ENCODE measurements around the gene HNRNPM.

Gene HNRNPM, protein sequence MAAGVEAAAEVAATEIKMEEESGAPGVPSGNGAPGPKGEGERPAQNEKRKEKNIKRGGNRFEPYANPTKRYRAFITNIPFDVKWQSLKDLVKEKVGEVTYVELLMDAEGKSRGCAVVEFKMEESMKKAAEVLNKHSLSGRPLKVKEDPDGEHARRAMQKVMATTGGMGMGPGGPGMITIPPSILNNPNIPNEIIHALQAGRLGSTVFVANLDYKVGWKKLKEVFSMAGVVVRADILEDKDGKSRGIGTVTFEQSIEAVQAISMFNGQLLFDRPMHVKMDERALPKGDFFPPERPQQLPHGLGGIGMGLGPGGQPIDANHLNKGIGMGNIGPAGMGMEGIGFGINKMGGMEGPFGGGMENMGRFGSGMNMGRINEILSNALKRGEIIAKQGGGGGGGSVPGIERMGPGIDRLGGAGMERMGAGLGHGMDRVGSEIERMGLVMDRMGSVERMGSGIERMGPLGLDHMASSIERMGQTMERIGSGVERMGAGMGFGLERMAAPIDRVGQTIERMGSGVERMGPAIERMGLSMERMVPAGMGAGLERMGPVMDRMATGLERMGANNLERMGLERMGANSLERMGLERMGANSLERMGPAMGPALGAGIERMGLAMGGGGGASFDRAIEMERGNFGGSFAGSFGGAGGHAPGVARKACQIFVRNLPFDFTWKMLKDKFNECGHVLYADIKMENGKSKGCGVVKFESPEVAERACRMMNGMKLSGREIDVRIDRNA

GRCh38 chr19:8444677-8445487, at the start of gene HNRNPM:
Gene HNRNPM, plus strand, starts transcription at chr19:8444975. Its CDS starts 24 bp downstream, at chr19:8444999.
- ChIA-PET CTCF (interaction anchor here (1.0 kb wide), 1 partner anchor 91 kb away, joined by 3 read pairs; no protein-coding TSS in a partner anchor), POLR2A (interaction anchor here (0.6 to 4.3 kb wide), 13 partner anchors 9 to 103 kb away, joined by 3 to 27 read pairs (median 3); partner anchors contain the start of genes MARCHF2 and ZNF414)
- peak; percentile 99 for DNase-seq (ENCODE audit: extremely low spot score)
- TF ChIP-seq L3MBTL2 (conservative IDR thresholded peaks at IDR 0.05) (peak; percentile 43; the same call in 1 of the 2 replicates), SP1 (IDR thresholded peaks at IDR 0.05) (no peak)

DNA sequence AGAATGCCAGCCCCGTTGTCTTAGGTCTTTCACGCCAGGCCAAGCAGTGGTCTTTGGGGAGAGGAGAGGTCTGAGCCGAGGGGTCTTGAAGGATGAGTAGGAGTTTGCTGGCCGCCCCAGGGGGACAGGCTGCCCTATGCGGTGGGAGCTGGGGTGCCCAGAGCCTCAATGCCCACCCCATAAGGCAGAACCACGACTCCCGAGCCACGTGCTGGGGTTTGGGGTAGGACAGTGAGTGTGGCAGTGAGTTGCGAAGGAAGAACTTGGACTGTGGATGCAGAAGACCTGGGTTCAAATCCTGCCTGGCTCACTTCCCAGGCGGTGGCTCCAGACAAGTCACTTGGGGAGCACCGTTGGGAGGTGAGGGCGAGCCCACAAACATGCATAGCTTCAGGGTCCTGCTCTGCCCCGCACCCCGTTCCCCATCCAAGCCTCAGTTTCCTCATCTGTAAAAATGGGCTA, 49.1 kb upstream of the HNRNPM start:
- DNase-seq (ENCODE audit: extremely low spot score) = no peak
- ChIA-PET CTCF (interaction anchor here (0.8 to 1.0 kb wide), 2 partner anchors 14 to 41 kb away, joined by 3 to 8 read pairs; no protein-coding TSS in a partner anchor), POLR2A (no interaction called here)
- TF ChIP-seq FOXA1 (IDR thresholded peaks at IDR 0.05) = no peak
- no peak for TF ChIP-seq TARDBP (IDR thresholded peaks at IDR 0.05)
- no peak for TF ChIP-seq ARNT (IDR thresholded peaks at IDR 0.05)
- no peak for TF ChIP-seq LEF1 (IDR thresholded peaks at IDR 0.05; ENCODE audit: borderline replicate concordance)
- TF ChIP-seq ZNF384 (IDR thresholded peaks at IDR 0.05) = no peak
- TF ChIP-seq NFRKB (IDR thresholded peaks at IDR 0.05) = no peak
- TF ChIP-seq FOXM1 (IDR thresholded peaks at IDR 0.05; ENCODE audit: borderline replicate concordance) = no peak
- TF ChIP-seq BHLHE40 (IDR thresholded peaks at IDR 0.05; ENCODE audit: borderline replicate concordance) = no peak
- no peak for TF ChIP-seq HDGF (IDR thresholded peaks at IDR 0.05; ENCODE audit: borderline replicate concordance)
- TF ChIP-seq FOXK2 (IDR thresholded peaks at IDR 0.05) = no peak
- no peak for TF ChIP-seq CTBP1 (IDR thresholded peaks at IDR 0.05; ENCODE audit: borderline replicate concordance)
- no peak for TF ChIP-seq PKNOX1 (IDR thresholded peaks at IDR 0.05)
- TF ChIP-seq ELF4 (IDR thresholded peaks at IDR 0.05) = no peak
- no peak for TF ChIP-seq L3MBTL2 (conservative IDR thresholded peaks at IDR 0.05)
- no peak for TF ChIP-seq SP1 (IDR thresholded peaks at IDR 0.05)
- TF ChIP-seq SUZ12 (IDR thresholded peaks at IDR 0.05) = no peak

- DNase-seq (ENCODE audit: extremely low spot score) = no peak
- ChIA-PET POLR2A (no interaction called here), CTCF (interaction anchor here (0.8 to 1.0 kb wide), 2 partner anchors 13 to 42 kb away, joined by 3 to 8 read pairs; no protein-coding TSS in a partner anchor)
- TF ChIP-seq SP1 (IDR thresholded peaks at IDR 0.05) (no peak), CTBP1 (IDR thresholded peaks at IDR 0.05; ENCODE audit: borderline replicate concordance) (no peak), LEF1 (IDR thresholded peaks at IDR 0.05; ENCODE audit: borderline replicate concordance) (no peak), FOXM1 (IDR thresholded peaks at IDR 0.05; ENCODE audit: borderline replicate concordance) (no peak), TARDBP (IDR thresholded peaks at IDR 0.05) (no peak), NFRKB (IDR thresholded peaks at IDR 0.05) (no peak), PKNOX1 (IDR thresholded peaks at IDR 0.05) (no peak), BHLHE40 (IDR thresholded peaks at IDR 0.05; ENCODE audit: borderline replicate concordance) (no peak), ZNF384 (IDR thresholded peaks at IDR 0.05) (no peak), FOXK2 (IDR thresholded peaks at IDR 0.05) (no peak), HDGF (IDR thresholded peaks at IDR 0.05; ENCODE audit: borderline replicate concordance) (no peak), SUZ12 (IDR thresholded peaks at IDR 0.05) (no peak), L3MBTL2 (conservative IDR thresholded peaks at IDR 0.05) (no peak), FOXA1 (IDR thresholded peaks at IDR 0.05) (no peak), ARNT (IDR thresholded peaks at IDR 0.05) (no peak), ELF4 (IDR thresholded peaks at IDR 0.05) (no peak)
Observed at GRCh38 chr19:8396185-8396562, 48.6 kb upstream of the HNRNPM start.

GRCh38 chr19:8396563-8397203, 48.1 kb upstream of the HNRNPM start:
- POLR2A ChIA-PET = no interaction called here
- peak; percentile 83 for DNase-seq (ENCODE audit: extremely low spot score)
- no peak for TF ChIP-seq CTBP1 (IDR thresholded peaks at IDR 0.05; ENCODE audit: borderline replicate concordance)
- TF ChIP-seq ELF4 (IDR thresholded peaks at IDR 0.05) = no peak
- no peak for TF ChIP-seq HDGF (IDR thresholded peaks at IDR 0.05; ENCODE audit: borderline replicate concordance)
- TF ChIP-seq BHLHE40 (IDR thresholded peaks at IDR 0.05; ENCODE audit: borderline replicate concordance) = no peak
- no peak for TF ChIP-seq ARNT (IDR thresholded peaks at IDR 0.05)
- TF ChIP-seq SUZ12 (IDR thresholded peaks at IDR 0.05) = no peak
- no peak for TF ChIP-seq FOXM1 (IDR thresholded peaks at IDR 0.05; ENCODE audit: borderline replicate concordance)
- no peak for TF ChIP-seq TARDBP (IDR thresholded peaks at IDR 0.05)
- no peak for TF ChIP-seq SP1 (IDR thresholded peaks at IDR 0.05)
- TF ChIP-seq FOXK2 (IDR thresholded peaks at IDR 0.05) = no peak
- TF ChIP-seq NFRKB (IDR thresholded peaks at IDR 0.05) = no peak
- CTCF ChIA-PET = interaction anchor here (0.8 to 1.0 kb wide), 3 partner anchors 43 to 49 kb away, joined by 4 to 8 read pairs (median 8); no protein-coding TSS in a partner anchor

DNA sequence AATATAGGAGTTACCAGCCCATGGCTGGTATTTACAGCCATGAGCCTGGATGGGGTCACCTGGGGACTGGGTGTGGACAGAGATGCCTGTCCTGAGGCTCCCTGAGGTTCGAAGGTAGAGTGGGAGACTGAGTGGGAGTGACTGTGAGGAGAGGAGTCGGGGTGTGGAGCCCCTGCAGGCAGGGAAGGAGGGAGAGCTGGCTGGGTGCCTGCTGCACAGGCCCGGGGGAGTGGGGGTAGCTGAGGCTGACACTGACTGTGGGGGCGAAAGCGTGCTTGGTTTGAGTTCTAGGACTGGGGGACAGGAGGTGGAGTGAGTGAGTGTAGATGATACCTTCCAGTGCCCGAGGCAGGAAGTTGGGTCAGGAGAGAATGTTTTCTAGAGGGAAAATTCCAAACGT, 47.5 kb upstream of the HNRNPM start:
- DNase-seq (ENCODE audit: extremely low spot score) = no peak
- TF ChIP-seq PKNOX1 (IDR thresholded peaks at IDR 0.05) = no peak
- TF ChIP-seq FOXA1 (IDR thresholded peaks at IDR 0.05) = no peak
- TF ChIP-seq FOXM1 (IDR thresholded peaks at IDR 0.05; ENCODE audit: borderline replicate concordance) = no peak
- no peak for TF ChIP-seq SUZ12 (IDR thresholded peaks at IDR 0.05)
- no peak for TF ChIP-seq SP1 (IDR thresholded peaks at IDR 0.05)
- TF ChIP-seq ELF4 (IDR thresholded peaks at IDR 0.05) = no peak
- no peak for TF ChIP-seq HDGF (IDR thresholded peaks at IDR 0.05; ENCODE audit: borderline replicate concordance)
- TF ChIP-seq BHLHE40 (IDR thresholded peaks at IDR 0.05; ENCODE audit: borderline replicate concordance) = no peak
- no peak for TF ChIP-seq FOXK2 (IDR thresholded peaks at IDR 0.05)
- no peak for TF ChIP-seq NFRKB (IDR thresholded peaks at IDR 0.05)
- no peak for TF ChIP-seq TARDBP (IDR thresholded peaks at IDR 0.05)
- TF ChIP-seq LEF1 (IDR thresholded peaks at IDR 0.05; ENCODE audit: borderline replicate concordance) = no peak
- no peak for TF ChIP-seq ZNF384 (IDR thresholded peaks at IDR 0.05)
- TF ChIP-seq L3MBTL2 (conservative IDR thresholded peaks at IDR 0.05) = no peak
- TF ChIP-seq CTBP1 (IDR thresholded peaks at IDR 0.05; ENCODE audit: borderline replicate concordance) = no peak
- TF ChIP-seq ARNT (IDR thresholded peaks at IDR 0.05) = no peak
- CTCF ChIA-PET = interaction anchor here (0.8 to 1.0 kb wide), 2 partner anchors 43 to 49 kb away, joined by 4 to 8 read pairs; no protein-coding TSS in a partner anchor
- POLR2A ChIA-PET = interaction anchor here (1.7 kb wide), 1 partner anchor 16 kb away, joined by 4 read pairs; the partner anchor contains the start of gene MARCHF2

Measured in HEK293T (cell line).